Panc1 (cell line): Measurements from ENCODE around the gene TP53BP1. TPM values are rescaled to one million over a fixed set of nuclear protein-coding genes. Genes with fewer than 3 reads are reported as not detected.

Experiments used
- ATAC-seq: fragments of 200-7000 bp; cut with Tn5 transposase; 2 replicates; pipeline ENCODE4 v1.9.1; 2020; ENCODE audit warnings: mild to moderate bottlenecking, moderate library complexity
- BruUV-seq: library from RNA; stranded (reverse); fragments of 400-500 nt; replicated peaks from 2 replicates; lab custom pipeline; 2021; lab: Mats Ljungman, UMichigan
- CTCF ChIA-PET: fragments of 300-600 bp; sonication (Branson Sonifier 250); formaldehyde crosslinking; loops from one replicate; lab custom pipeline; 2022; ENCODE audit warnings: antibody characterized with exemption; lab: Charles Lee
- POLR2A ChIA-PET: fragments of 300-600 bp; sonication (Branson Sonifier 250); formaldehyde crosslinking; loops from one replicate; lab custom pipeline; 2022; ENCODE audit warnings: antibody characterized with exemption; lab: Charles Lee
- DNase-seq: peaks from one replicate; pipeline ENCODE4 v3.0.0-alpha.2; 2010; ENCODE audit warnings: low read depth, low spot score
- H3K27ac ChIP-seq: 2 replicates; pipeline ENCODE4 v1.5.1; 2011; ENCODE audit warnings: mild to moderate bottlenecking, low read length, inconsistent platforms
- H3K27me3 ChIP-seq: fragments of 200-500 bp; sonication (Bioruptor generic); 2 replicates; pipeline ENCODE4 v1.6.0; 2014; ENCODE audit warnings: low read length, inconsistent platforms; ENCODE audit not compliant: control insufficient read depth, insufficient read depth
- H3K36me3 ChIP-seq: fragments of 200-500 bp; sonication (Bioruptor generic); 2 replicates; pipeline ENCODE4 v1.5.1; 2014; ENCODE audit warnings: inconsistent platforms, mild to moderate bottlenecking, low read length, moderate library complexity; ENCODE audit not compliant: control insufficient read depth, insufficient read depth
- H3K4me1 ChIP-seq: 2 replicates; pipeline ENCODE4 v1.5.1; 2011; ENCODE audit warnings: inconsistent platforms, mild to moderate bottlenecking, low read length, moderate library complexity; ENCODE audit not compliant: control insufficient read depth, insufficient read depth
- H3K4me3 ChIP-seq, 2 experiments: 2 replicates each; pipeline ENCODE4 v1.5.1; 2011 to 2012; ENCODE audit warnings: low read depth in 2 of 2, low read length in 2 of 2, mild to moderate bottlenecking in 2 of 2, inconsistent platforms in 1 of 2, moderate library complexity in 1 of 2
- H3K9me3 ChIP-seq: fragments of 200-500 bp; sonication (Bioruptor generic); 2 replicates; pipeline ENCODE4 v1.5.1; 2014; ENCODE audit warnings: low read depth, mild to moderate bottlenecking, inconsistent platforms, low read length, moderate library complexity; ENCODE audit not compliant: control insufficient read depth, insufficient read depth
- POLR2AphosphoS5 ChIP-seq: IDR thresholded peaks from 2 replicates; pipeline ENCODE4 v1.6.1; 2012; ENCODE audit warnings: mild to moderate bottlenecking, low read depth, low read length, moderate library complexity
- SIN3A ChIP-seq: IDR thresholded peaks from 2 replicates; pipeline ENCODE4 v1.6.1; 2012; ENCODE audit warnings: low read depth, mild to moderate bottlenecking, low read length, moderate library complexity, borderline replicate concordance; ENCODE audit not compliant: insufficient read depth
- TCF7L2 ChIP-seq: IDR thresholded peaks from 2 replicates; pipeline ENCODE4 v1.6.1; 2011; ENCODE audit warnings: mild to moderate bottlenecking, low read depth, low read length, inconsistent platforms
- in situ Hi-C: cut with HindIII; loops from 2 replicates; pipeline ENCODE4 v1.10.0; 2016; ENCODE audit warnings: low sequenced_read_pairs, low pct_unique_long_range_greater_than_20kb
- intact Hi-C: fragments of 100-400 bp; cut with micrococcal nuclease; formaldehyde crosslinking; loops from one replicate; pipeline ENCODE4 v1.10.0; 2022; ENCODE audit not compliant: unreplicated experiment
- total RNA-seq: library from RNA; stranded (reverse); gene quantifications from one replicate; pipeline ENCODE4 v1.2.1, GENCODE V29; 2021; ENCODE audit not compliant: unreplicated experiment
- TF ChIP-seq, protein P1 (sequence below), 2 experiments: IDR thresholded peaks; 2 replicates each; pipeline ENCODE4 v1.6.1; 2011 to 2012; ENCODE audit warnings: low read depth in 2 of 2, control low read depth in 1 of 2, low read length in 1 of 2, mild to moderate bottlenecking in 1 of 2, moderate library complexity in 1 of 2; ENCODE audit not compliant: insufficient read depth in 1 of 2
- TF ChIP-seq, protein P2 (sequence below): fragments of 450-650 bp; IDR thresholded peaks from 2 replicates; pipeline ENCODE4 v1.5.1; 2017; ENCODE audit warnings: mild to moderate bottlenecking

The TP53BP1 gene
- total RNA-seq, 1 experiment from 2014 or later = 80.3 TPM

DNA sequence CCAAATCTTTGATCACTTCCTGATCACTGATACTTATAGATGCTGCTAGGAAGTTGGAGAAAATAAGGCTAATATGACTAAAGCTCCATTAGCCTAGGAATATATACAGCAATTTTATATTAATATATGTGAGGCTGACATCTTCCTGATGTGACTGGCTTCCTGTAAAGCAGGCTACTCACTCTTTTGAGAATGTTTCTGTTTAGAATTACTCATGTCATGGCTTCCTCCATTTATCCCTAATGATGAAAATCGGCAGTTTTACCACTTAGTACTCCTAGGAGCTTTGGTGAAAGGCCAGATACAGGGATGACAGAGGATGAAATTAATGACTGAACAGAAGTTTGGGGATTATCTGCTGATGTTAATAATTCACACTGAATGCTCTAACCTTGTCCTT is 20.6 kb upstream of the TP53BP1 start:
- DNase-seq (no peak), ATAC-seq (no peak)
- TF ChIP-seq, protein P1, sequence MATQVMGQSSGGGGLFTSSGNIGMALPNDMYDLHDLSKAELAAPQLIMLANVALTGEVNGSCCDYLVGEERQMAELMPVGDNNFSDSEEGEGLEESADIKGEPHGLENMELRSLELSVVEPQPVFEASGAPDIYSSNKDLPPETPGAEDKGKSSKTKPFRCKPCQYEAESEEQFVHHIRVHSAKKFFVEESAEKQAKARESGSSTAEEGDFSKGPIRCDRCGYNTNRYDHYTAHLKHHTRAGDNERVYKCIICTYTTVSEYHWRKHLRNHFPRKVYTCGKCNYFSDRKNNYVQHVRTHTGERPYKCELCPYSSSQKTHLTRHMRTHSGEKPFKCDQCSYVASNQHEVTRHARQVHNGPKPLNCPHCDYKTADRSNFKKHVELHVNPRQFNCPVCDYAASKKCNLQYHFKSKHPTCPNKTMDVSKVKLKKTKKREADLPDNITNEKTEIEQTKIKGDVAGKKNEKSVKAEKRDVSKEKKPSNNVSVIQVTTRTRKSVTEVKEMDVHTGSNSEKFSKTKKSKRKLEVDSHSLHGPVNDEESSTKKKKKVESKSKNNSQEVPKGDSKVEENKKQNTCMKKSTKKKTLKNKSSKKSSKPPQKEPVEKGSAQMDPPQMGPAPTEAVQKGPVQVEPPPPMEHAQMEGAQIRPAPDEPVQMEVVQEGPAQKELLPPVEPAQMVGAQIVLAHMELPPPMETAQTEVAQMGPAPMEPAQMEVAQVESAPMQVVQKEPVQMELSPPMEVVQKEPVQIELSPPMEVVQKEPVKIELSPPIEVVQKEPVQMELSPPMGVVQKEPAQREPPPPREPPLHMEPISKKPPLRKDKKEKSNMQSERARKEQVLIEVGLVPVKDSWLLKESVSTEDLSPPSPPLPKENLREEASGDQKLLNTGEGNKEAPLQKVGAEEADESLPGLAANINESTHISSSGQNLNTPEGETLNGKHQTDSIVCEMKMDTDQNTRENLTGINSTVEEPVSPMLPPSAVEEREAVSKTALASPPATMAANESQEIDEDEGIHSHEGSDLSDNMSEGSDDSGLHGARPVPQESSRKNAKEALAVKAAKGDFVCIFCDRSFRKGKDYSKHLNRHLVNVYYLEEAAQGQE (IDR thresholded peaks at IDR 0.05; ENCODE audit: insufficient read depth in 1 of 2, low read depth in 2 of 2, low read length in 1 of 2) = no peak
- no peak for TF ChIP-seq POLR2AphosphoS5
- TF ChIP-seq TCF7L2 = no peak
- no peak for TF ChIP-seq SIN3A
- TF ChIP-seq, protein P2, sequence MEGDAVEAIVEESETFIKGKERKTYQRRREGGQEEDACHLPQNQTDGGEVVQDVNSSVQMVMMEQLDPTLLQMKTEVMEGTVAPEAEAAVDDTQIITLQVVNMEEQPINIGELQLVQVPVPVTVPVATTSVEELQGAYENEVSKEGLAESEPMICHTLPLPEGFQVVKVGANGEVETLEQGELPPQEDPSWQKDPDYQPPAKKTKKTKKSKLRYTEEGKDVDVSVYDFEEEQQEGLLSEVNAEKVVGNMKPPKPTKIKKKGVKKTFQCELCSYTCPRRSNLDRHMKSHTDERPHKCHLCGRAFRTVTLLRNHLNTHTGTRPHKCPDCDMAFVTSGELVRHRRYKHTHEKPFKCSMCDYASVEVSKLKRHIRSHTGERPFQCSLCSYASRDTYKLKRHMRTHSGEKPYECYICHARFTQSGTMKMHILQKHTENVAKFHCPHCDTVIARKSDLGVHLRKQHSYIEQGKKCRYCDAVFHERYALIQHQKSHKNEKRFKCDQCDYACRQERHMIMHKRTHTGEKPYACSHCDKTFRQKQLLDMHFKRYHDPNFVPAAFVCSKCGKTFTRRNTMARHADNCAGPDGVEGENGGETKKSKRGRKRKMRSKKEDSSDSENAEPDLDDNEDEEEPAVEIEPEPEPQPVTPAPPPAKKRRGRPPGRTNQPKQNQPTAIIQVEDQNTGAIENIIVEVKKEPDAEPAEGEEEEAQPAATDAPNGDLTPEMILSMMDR = no peak
- no peak overlapping the region for H3K4me3 ChIP-seq
- H3K9me3 ChIP-seq = no peaks in the 10 kb centered on the region
- H3K27ac ChIP-seq = no peak overlapping the region
- no peaks in the 10 kb centered on the region; the same call in 1 of the 2 replicates for H3K27me3 ChIP-seq
- no TSS peak for BruUV-seq
- ChIA-PET POLR2A (interaction anchor here (1.2 kb wide), 1 partner anchor 29 kb away, joined by 7 read pairs; no protein-coding TSS in a partner anchor), CTCF (interaction anchor here (1.1 to 1.2 kb wide), 2 partner anchors 15 to 80 kb away, joined by 3 to 4 read pairs; no protein-coding TSS in a partner anchor)
- H3K4me1 ChIP-seq = peaks cover 10% of the 10 kb centered on the region; the same call in 1 of the 2 replicates
- in situ Hi-C loops = no loop called here
- intact Hi-C loops = no loop called here
- H3K36me3 ChIP-seq = no peaks in the 10 kb centered on the region

DNA sequence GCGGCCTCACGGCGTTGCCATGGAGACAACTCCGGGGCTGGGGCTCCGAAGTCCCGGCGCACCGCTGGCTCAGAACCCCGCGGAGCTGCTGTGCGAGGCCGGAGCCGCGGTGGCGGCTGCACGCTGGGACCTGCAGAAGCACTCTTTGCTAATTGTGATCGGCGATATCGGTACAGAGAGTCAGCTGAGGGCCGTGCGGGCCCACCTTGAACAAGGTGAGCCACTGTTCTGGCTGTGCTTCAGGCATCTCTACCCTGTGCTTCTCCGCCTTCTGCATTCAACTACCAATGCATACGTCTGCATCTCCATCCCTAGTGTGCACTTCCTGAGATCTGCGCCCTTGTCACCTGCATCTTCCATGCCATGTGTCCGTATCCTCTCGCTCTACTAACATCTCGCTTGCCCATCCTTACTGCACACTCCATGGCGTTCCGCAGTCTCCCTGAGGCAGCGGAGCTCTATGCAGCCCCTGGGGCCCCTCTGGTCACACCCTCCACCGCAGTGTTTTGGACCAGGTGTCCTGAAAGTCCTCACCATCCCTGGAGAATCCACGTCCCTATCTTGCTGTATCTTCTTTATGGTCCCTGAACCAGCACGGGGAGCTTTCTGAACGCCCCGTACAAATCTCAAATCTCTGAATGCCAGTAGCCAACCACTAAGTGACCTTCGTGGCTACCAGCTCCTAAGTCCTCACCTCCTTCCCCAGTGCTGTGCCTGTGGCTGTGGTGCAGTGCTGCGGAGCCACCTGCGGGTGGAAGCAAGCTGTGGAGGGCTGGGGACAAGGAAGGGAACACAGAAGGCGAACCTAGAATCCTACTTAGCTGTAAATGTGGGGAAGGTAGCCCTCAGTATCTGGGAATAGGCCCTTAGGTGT is 18.3 kb upstream of the TP53BP1 start:
- no peaks in the 10 kb centered on the region for H3K36me3 ChIP-seq
- H3K9me3 ChIP-seq = no peaks in the 10 kb centered on the region
- no TSS peak for BruUV-seq
- peaks cover 7% of the 10 kb centered on the region; the same call in 1 of the 2 replicates for H3K4me1 ChIP-seq
- DNase-seq (no peak), ATAC-seq (peak; percentile 59)
- H3K27ac ChIP-seq = no peak overlapping the region
- POLR2A ChIA-PET = interaction anchor here (0.6 to 2.2 kb wide), 4 partner anchors 16 to 282 kb away, joined by 3 to 18 read pairs (median 4); partner anchors contain the start of gene TP53BP1
- in situ Hi-C loops (no loop called here), intact Hi-C loops (no loop called here)
- no peaks in the 10 kb centered on the region; the same call in 1 of the 2 replicates for H3K27me3 ChIP-seq
- CTCF ChIA-PET = interaction anchor here (0.7 to 1.4 kb wide), 4 partner anchors 17 to 70 kb away, joined by 3 to 7 read pairs (median 4); no protein-coding TSS in a partner anchor
- TF ChIP-seq, protein P2 = peak; percentile 70
- TF ChIP-seq TCF7L2 = peak; percentile 69
- TF ChIP-seq POLR2AphosphoS5 = no peak
- TF ChIP-seq, protein P1 (IDR thresholded peaks at IDR 0.05; ENCODE audit: insufficient read depth in 1 of 2, low read depth in 2 of 2, low read length in 1 of 2) = no peak
- TF ChIP-seq SIN3A = no peak
- H3K4me3 ChIP-seq = peak overlapping the region; percentile 79 to 85
